Hepatocyte (in vitro differentiated cells): ENCODE results near the gene SGCA.

Experiments used
- CTCF ChIP-seq: fragments of 200-600 bp; sonication (generic); IDR thresholded peaks from 2 replicates; pipeline ENCODE4 v1.5.1; 2016; ENCODE audit warnings: antibody characterized with exemption, mild to moderate bottlenecking; ENCODE audit not compliant: poor library complexity
- EZH2 ChIP-seq: fragments of 200-600 bp; sonication (generic); IDR thresholded peaks from 2 replicates; pipeline ENCODE4 v1.6.1; 2016; ENCODE audit warnings: antibody characterized with exemption, mild to moderate bottlenecking, borderline replicate concordance
- EZH2phosphoT487 ChIP-seq: fragments of 200-600 bp; sonication (generic); IDR thresholded peaks from one replicate; pipeline ENCODE4 v1.6.1; 2018; ENCODE audit warnings: antibody characterized with exemption, mild to moderate bottlenecking, low read depth, moderate library complexity; ENCODE audit not compliant: unreplicated experiment, severe bottlenecking

- no peak for TF ChIP-seq CTCF
- no peak for TF ChIP-seq EZH2
- no peak for TF ChIP-seq EZH2phosphoT487
Observed at GRCh38 chr17:50172936-50173334, 7.1 kb downstream of the SGCA start.
